ENCODE data around the gene GDPD1. TPM values are rescaled to one million over a fixed set of nuclear protein-coding genes. Genes with fewer than 3 reads are reported as not detected.

GDPD1 gene
- total RNA-seq, 1 donor from 2014 or later: 1.6 TPM

- H3K36me3 ChIP-seq (ENCODE audit: control insufficient read depth in 3 of 3, insufficient read depth in 3 of 3, low read length in 3 of 3): no peaks in the 10 kb centered on the region
- H3K9ac ChIP-seq (ENCODE audit: low read depth in 1 of 3, low read length in 3 of 3): no peak overlapping the region
- H3K4me3 ChIP-seq (ENCODE audit: low read length in 3 of 3): no peak overlapping the region
- no peaks in the 10 kb centered on the region for H3K27me3 ChIP-seq (ENCODE audit: control insufficient read depth in 3 of 3, insufficient read depth in 3 of 3, low read length in 3 of 3)
- no peaks in the 10 kb centered on the region for H3K9me3 ChIP-seq (ENCODE audit: control insufficient read depth in 3 of 3, low read length in 3 of 3)
- H3K27ac ChIP-seq (ENCODE audit: low read depth, low read length): no peak overlapping the region
- H3K4me1 ChIP-seq (ENCODE audit: control insufficient read depth in 3 of 3, insufficient read depth in 3 of 3, low read length in 3 of 3): no peaks in the 10 kb centered on the region
Measured at GRCh38 chr17:59234631-59235030, 14.3 kb downstream of the GDPD1 start.

- Histone ChIP-seq H3K9me3 (ENCODE audit: control insufficient read depth in 3 of 3, low read length in 3 of 3) (no peaks in the 10 kb centered on the region), H3K27ac (ENCODE audit: low read depth, low read length) (no peak overlapping the region), H3K27me3 (ENCODE audit: control insufficient read depth in 3 of 3, insufficient read depth in 3 of 3, low read length in 3 of 3) (no peaks in the 10 kb centered on the region), H3K36me3 (ENCODE audit: control insufficient read depth in 3 of 3, insufficient read depth in 3 of 3, low read length in 3 of 3) (no peaks in the 10 kb centered on the region), H3K4me1 (ENCODE audit: control insufficient read depth in 3 of 3, insufficient read depth in 3 of 3, low read length in 3 of 3) (no peaks in the 10 kb centered on the region), H3K9ac (ENCODE audit: low read depth in 1 of 3, low read length in 3 of 3) (no peak overlapping the region), H3K4me3 (ENCODE audit: low read length in 3 of 3) (no peak overlapping the region)
Measured at GRCh38 chr17:59238906-59239305, 18.6 kb downstream of the GDPD1 start.

- no peak overlapping the region for H3K9ac ChIP-seq (ENCODE audit: low read depth in 1 of 3, low read length in 3 of 3)
- H3K4me3 ChIP-seq (ENCODE audit: low read length in 3 of 3): no peak overlapping the region
- peaks cover 0 to 2% (median 0%) of the 10 kb centered on the region in 3 donors for H3K36me3 ChIP-seq (ENCODE audit: control insufficient read depth in 3 of 3, insufficient read depth in 3 of 3, low read length in 3 of 3)
- no peaks in the 10 kb centered on the region for H3K4me1 ChIP-seq (ENCODE audit: control insufficient read depth in 3 of 3, insufficient read depth in 3 of 3, low read length in 3 of 3)
- H3K27ac ChIP-seq (ENCODE audit: low read depth, low read length): no peak overlapping the region
- H3K9me3 ChIP-seq (ENCODE audit: control insufficient read depth in 3 of 3, low read length in 3 of 3): no peaks in the 10 kb centered on the region
- H3K27me3 ChIP-seq (ENCODE audit: control insufficient read depth in 3 of 3, insufficient read depth in 3 of 3, low read length in 3 of 3): no peaks in the 10 kb centered on the region
Measured at GRCh38 chr17:59244081-59244480, 23.8 kb downstream of the GDPD1 start.

GRCh38 chr17:59254742-59255141 is 34.4 kb downstream of the GDPD1 start:
- Histone ChIP-seq H3K36me3 (ENCODE audit: control insufficient read depth in 3 of 3, insufficient read depth in 3 of 3, low read length in 3 of 3) (no peaks in the 10 kb centered on the region), H3K4me1 (ENCODE audit: control insufficient read depth in 3 of 3, insufficient read depth in 3 of 3, low read length in 3 of 3) (no peaks in the 10 kb centered on the region), H3K4me3 (ENCODE audit: low read length in 3 of 3) (no peak overlapping the region), H3K9me3 (ENCODE audit: control insufficient read depth in 3 of 3, low read length in 3 of 3) (no peaks in the 10 kb centered on the region), H3K27me3 (ENCODE audit: control insufficient read depth in 3 of 3, insufficient read depth in 3 of 3, low read length in 3 of 3) (no peaks in the 10 kb centered on the region), H3K9ac (ENCODE audit: low read depth in 1 of 3, low read length in 3 of 3) (no peak overlapping the region), H3K27ac (ENCODE audit: low read depth, low read length) (no peak overlapping the region)

- no peak overlapping the region for H3K27ac ChIP-seq (ENCODE audit: low read depth, low read length)
- H3K36me3 ChIP-seq (ENCODE audit: control insufficient read depth in 3 of 3, insufficient read depth in 3 of 3, low read length in 3 of 3): no peaks in the 10 kb centered on the region
- H3K27me3 ChIP-seq (ENCODE audit: control insufficient read depth in 3 of 3, insufficient read depth in 3 of 3, low read length in 3 of 3): no peaks in the 10 kb centered on the region
- no peaks in the 10 kb centered on the region for H3K9me3 ChIP-seq (ENCODE audit: control insufficient read depth in 3 of 3, low read length in 3 of 3)
- no peak overlapping the region for H3K9ac ChIP-seq (ENCODE audit: low read depth in 1 of 3, low read length in 3 of 3)
- no peaks in the 10 kb centered on the region for H3K4me1 ChIP-seq (ENCODE audit: control insufficient read depth in 3 of 3, insufficient read depth in 3 of 3, low read length in 3 of 3)
- H3K4me3 ChIP-seq (ENCODE audit: low read length in 3 of 3): no peak overlapping the region
Measured at GRCh38 chr17:59257101-59257500, 36.8 kb downstream of the GDPD1 start.

GRCh38 chr17:59260722-59261121 is 40.4 kb downstream of the GDPD1 start:
- H3K27me3 ChIP-seq (ENCODE audit: control insufficient read depth in 3 of 3, insufficient read depth in 3 of 3, low read length in 3 of 3): no peaks in the 10 kb centered on the region
- no peak overlapping the region for H3K27ac ChIP-seq (ENCODE audit: low read depth, low read length)
- H3K4me1 ChIP-seq (ENCODE audit: control insufficient read depth in 3 of 3, insufficient read depth in 3 of 3, low read length in 3 of 3): no peaks in the 10 kb centered on the region
- no peak overlapping the region for H3K4me3 ChIP-seq (ENCODE audit: low read length in 3 of 3)
- no peaks in the 10 kb centered on the region for H3K36me3 ChIP-seq (ENCODE audit: control insufficient read depth in 3 of 3, insufficient read depth in 3 of 3, low read length in 3 of 3)
- H3K9me3 ChIP-seq (ENCODE audit: control insufficient read depth in 3 of 3, low read length in 3 of 3): no peaks in the 10 kb centered on the region
- no peak overlapping the region for H3K9ac ChIP-seq (ENCODE audit: low read depth in 1 of 3, low read length in 3 of 3)

GRCh38 chr17:59266745-59267144 is 46.4 kb downstream of the GDPD1 start:
- H3K9me3 ChIP-seq (ENCODE audit: control insufficient read depth in 3 of 3, low read length in 3 of 3): no peaks in the 10 kb centered on the region
- no peaks in the 10 kb centered on the region for H3K27me3 ChIP-seq (ENCODE audit: control insufficient read depth in 3 of 3, insufficient read depth in 3 of 3, low read length in 3 of 3)
- H3K36me3 ChIP-seq (ENCODE audit: control insufficient read depth in 3 of 3, insufficient read depth in 3 of 3, low read length in 3 of 3): no peaks in the 10 kb centered on the region
- H3K27ac ChIP-seq (ENCODE audit: low read depth, low read length): no peak overlapping the region
- H3K9ac ChIP-seq (ENCODE audit: low read depth in 1 of 3, low read length in 3 of 3): no peak overlapping the region
- H3K4me1 ChIP-seq (ENCODE audit: control insufficient read depth in 3 of 3, insufficient read depth in 3 of 3, low read length in 3 of 3): no peaks in the 10 kb centered on the region
- no peak overlapping the region for H3K4me3 ChIP-seq (ENCODE audit: low read length in 3 of 3)

GRCh38 chr17:59267776-59268175 is 47.5 kb downstream of the GDPD1 start:
- Histone ChIP-seq H3K9ac (ENCODE audit: low read depth in 1 of 3, low read length in 3 of 3) (no peak overlapping the region), H3K4me1 (ENCODE audit: control insufficient read depth in 3 of 3, insufficient read depth in 3 of 3, low read length in 3 of 3) (no peaks in the 10 kb centered on the region), H3K36me3 (ENCODE audit: control insufficient read depth in 3 of 3, insufficient read depth in 3 of 3, low read length in 3 of 3) (peaks cover 0 to 3% (median 2%) of the 10 kb centered on the region in 3 donors), H3K4me3 (ENCODE audit: low read length in 3 of 3) (no peak overlapping the region), H3K27me3 (ENCODE audit: control insufficient read depth in 3 of 3, insufficient read depth in 3 of 3, low read length in 3 of 3) (no peaks in the 10 kb centered on the region), H3K27ac (ENCODE audit: low read depth, low read length) (no peak overlapping the region), H3K9me3 (ENCODE audit: control insufficient read depth in 3 of 3, low read length in 3 of 3) (no peaks in the 10 kb centered on the region)

GRCh38 chr17:59275618-59276017 is 55.3 kb downstream of the GDPD1 start:
- Histone ChIP-seq H3K27me3 (ENCODE audit: control insufficient read depth in 3 of 3, insufficient read depth in 3 of 3, low read length in 3 of 3) (no peaks in the 10 kb centered on the region), H3K27ac (ENCODE audit: low read depth, low read length) (no peak overlapping the region), H3K9ac (ENCODE audit: low read depth in 1 of 3, low read length in 3 of 3) (no peak overlapping the region), H3K9me3 (ENCODE audit: control insufficient read depth in 3 of 3, low read length in 3 of 3) (no peaks in the 10 kb centered on the region), H3K36me3 (ENCODE audit: control insufficient read depth in 3 of 3, insufficient read depth in 3 of 3, low read length in 3 of 3) (peaks cover 0 to 3% (median 2%) of the 10 kb centered on the region in 3 donors), H3K4me1 (ENCODE audit: control insufficient read depth in 3 of 3, insufficient read depth in 3 of 3, low read length in 3 of 3) (no peaks in the 10 kb centered on the region), H3K4me3 (ENCODE audit: low read length in 3 of 3) (no peak overlapping the region)

- H3K27me3 ChIP-seq (ENCODE audit: control insufficient read depth in 3 of 3, insufficient read depth in 3 of 3, low read length in 3 of 3): no peaks in the 10 kb centered on the region
- no peaks in the 10 kb centered on the region for H3K9me3 ChIP-seq (ENCODE audit: control insufficient read depth in 3 of 3, low read length in 3 of 3)
- no peak overlapping the region for H3K9ac ChIP-seq (ENCODE audit: low read depth in 1 of 3, low read length in 3 of 3)
- no peak overlapping the region for H3K4me3 ChIP-seq (ENCODE audit: low read length in 3 of 3)
- peaks cover 0 to 3% (median 2%) of the 10 kb centered on the region in 3 donors for H3K36me3 ChIP-seq (ENCODE audit: control insufficient read depth in 3 of 3, insufficient read depth in 3 of 3, low read length in 3 of 3)
- H3K4me1 ChIP-seq (ENCODE audit: control insufficient read depth in 3 of 3, insufficient read depth in 3 of 3, low read length in 3 of 3): no peaks in the 10 kb centered on the region
- H3K27ac ChIP-seq (ENCODE audit: low read depth, low read length): no peak overlapping the region
Measured at GRCh38 chr17:59277031-59277430, 56.7 kb downstream of the GDPD1 start.

- Histone ChIP-seq H3K4me3 (ENCODE audit: low read length in 3 of 3) (no peak overlapping the region), H3K27ac (ENCODE audit: low read depth, low read length) (no peak overlapping the region), H3K27me3 (ENCODE audit: control insufficient read depth in 3 of 3, insufficient read depth in 3 of 3, low read length in 3 of 3) (no peaks in the 10 kb centered on the region), H3K9ac (ENCODE audit: low read depth in 1 of 3, low read length in 3 of 3) (no peak overlapping the region), H3K9me3 (ENCODE audit: control insufficient read depth in 3 of 3, low read length in 3 of 3) (no peaks in the 10 kb centered on the region), H3K36me3 (ENCODE audit: control insufficient read depth in 3 of 3, insufficient read depth in 3 of 3, low read length in 3 of 3) (no peaks in the 10 kb centered on the region), H3K4me1 (ENCODE audit: control insufficient read depth in 3 of 3, insufficient read depth in 3 of 3, low read length in 3 of 3) (no peaks in the 10 kb centered on the region)
Measured at GRCh38 chr17:59278406-59278805, 58.1 kb downstream of the GDPD1 start.

All from skeletal muscle tissue (tissue), 4 donors.